HG03439 (cell line): ENCODE measurements around the gene PTPN23.

Source experiments
- ATAC-seq: cut with Tn5 transposase; IDR thresholded peaks from one replicate; pipeline ENCODE4 v1.9.1; 2021; ENCODE audit warnings: mild to moderate bottlenecking, moderate library complexity; ENCODE audit not compliant: unreplicated experiment

The PTPN23 gene

GRCh38 chr3:47404955-47405790 lies 24.4 kb downstream of the PTPN23 start:
- ATAC-seq = no peak

DNA sequence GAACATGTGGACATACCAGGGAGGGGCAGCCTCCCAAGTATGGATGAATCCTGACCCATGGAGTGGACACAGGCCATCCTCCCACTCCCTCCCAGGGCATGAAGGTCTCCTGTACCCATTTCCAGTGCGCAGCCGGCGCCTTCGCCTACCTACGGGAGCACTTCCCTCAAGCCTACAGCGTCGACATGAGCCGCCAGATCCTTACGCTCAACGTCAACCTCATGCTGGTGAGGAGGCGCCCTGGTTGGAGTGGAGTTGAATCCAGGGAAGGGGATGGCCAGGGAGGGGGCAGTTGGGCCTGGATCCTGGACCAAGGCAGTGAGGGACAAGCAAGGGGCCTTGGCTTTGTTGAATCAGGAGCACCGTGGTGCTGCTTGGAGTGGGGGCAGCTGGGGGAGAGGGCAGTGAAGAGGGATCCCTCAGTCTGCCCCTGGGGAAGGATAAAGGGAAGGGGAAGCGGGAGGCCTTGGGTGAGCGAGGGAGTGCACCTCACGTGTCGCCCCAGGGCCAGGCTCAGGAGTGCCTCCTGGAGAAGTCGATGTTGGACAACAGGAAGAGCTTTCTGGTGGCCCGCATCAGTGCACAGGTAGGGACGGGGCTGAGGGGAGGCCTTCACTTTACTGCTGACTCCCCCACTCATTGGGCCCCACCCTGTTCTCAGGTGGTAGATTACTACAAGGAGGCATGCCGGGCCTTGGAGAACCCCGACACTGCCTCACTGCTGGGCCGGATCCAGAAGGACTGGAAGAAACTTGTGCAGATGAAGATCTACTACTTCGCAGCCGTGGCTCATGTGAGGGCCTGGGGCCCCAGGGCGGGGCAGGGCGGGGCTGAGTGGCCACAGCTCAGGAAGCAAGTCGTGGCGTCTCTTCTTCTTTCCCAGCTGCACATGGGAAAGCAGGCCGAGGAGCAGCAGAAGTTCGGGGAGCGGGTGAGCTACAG lies 25.3 kb downstream of the PTPN23 start:
- no peak for ATAC-seq

- ATAC-seq = no peak
Measured at GRCh38 chr3:47406762-47407149, 25.9 kb downstream of the PTPN23 start.

DNA sequence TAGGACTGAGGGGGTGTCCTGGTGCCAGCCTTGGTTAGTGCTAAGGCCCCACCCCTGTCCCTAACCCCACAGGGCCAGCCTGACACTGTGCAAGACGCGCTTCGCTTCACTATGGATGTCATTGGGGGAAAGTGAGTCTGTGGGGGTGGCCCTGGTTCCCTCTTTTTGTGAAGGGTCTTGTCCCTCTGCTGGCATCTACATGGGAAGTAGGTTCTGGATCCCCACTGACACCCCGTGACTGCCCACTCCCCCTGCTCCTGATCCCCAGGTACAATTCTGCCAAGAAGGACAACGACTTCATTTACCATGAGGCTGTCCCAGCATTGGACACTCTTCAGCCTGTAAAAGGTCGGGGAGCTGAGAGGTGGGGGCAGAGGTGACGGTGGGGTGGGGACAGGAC lies 26.4 kb downstream of the PTPN23 start:
- no peak for ATAC-seq

DNA sequence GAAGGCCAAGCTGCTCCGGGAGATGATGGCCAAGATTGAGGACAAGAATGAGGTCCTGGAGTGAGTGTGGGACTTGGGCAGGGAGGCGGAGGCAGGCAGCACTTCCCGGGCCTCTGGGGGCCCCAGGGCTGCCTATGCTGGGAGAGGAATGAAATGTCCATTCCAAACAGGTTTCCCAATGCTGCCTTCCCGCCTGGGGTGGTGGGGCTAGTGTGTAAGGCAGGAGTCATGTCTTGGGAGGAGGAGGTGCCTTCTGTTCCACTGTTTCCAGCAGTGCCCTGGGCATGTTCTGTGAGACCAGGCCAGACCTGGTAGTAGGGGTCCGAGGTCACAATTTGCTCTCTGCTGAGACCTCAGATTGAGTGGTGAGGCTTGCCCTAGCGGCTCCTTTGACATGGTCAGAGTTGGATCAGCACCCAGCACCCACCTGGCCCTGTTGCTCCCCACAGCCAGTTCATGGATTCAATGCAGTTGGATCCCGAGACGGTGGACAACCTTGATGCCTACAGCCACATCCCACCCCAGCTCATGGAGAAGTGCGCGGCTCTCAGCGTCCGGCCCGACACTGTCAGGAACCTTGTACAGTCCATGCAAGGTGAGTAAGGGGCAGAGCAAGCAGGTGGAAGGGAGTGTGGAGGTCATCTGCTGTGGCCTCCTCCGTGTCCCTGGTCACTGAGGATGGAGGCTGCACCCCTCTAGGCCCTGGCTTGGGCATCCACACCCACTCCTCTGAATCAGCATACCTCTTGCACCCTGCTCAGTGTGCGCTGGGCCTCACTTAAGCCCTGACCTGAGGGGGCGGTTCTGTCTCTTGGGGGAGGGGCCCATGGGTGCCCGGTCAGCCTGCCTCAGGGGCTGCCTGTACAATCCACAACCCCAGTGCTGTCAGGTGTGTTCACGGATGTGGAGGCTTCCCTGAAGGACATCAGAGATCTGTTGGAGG lies 27.3 kb downstream of the PTPN23 start:
- no peak for ATAC-seq

GRCh38 chr3:47408839-47409229 lies 28.0 kb downstream of the PTPN23 start:
- no peak for ATAC-seq

GRCh38 chr3:47409284-47409683 lies 28.5 kb downstream of the PTPN23 start:
- no peak for ATAC-seq

- no peak for ATAC-seq
Measured at GRCh38 chr3:47409688-47410416, 29.0 kb downstream of the PTPN23 start.

DNA sequence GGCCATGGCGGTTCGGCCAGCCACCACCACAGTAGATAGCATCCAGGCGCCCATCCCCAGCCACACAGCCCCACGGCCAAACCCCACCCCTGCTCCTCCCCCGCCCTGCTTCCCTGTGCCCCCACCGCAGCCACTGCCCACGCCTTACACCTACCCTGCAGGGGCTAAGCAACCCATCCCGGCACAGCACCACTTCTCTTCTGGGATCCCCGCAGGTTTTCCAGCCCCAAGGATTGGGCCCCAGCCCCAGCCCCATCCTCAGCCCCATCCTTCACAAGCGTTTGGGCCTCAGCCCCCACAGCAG lies 29.5 kb downstream of the PTPN23 start:
- ATAC-seq = no peak

GRCh38 chr3:47410801-47411646 lies 30.2 kb downstream of the PTPN23 start:
- no peak for ATAC-seq

DNA sequence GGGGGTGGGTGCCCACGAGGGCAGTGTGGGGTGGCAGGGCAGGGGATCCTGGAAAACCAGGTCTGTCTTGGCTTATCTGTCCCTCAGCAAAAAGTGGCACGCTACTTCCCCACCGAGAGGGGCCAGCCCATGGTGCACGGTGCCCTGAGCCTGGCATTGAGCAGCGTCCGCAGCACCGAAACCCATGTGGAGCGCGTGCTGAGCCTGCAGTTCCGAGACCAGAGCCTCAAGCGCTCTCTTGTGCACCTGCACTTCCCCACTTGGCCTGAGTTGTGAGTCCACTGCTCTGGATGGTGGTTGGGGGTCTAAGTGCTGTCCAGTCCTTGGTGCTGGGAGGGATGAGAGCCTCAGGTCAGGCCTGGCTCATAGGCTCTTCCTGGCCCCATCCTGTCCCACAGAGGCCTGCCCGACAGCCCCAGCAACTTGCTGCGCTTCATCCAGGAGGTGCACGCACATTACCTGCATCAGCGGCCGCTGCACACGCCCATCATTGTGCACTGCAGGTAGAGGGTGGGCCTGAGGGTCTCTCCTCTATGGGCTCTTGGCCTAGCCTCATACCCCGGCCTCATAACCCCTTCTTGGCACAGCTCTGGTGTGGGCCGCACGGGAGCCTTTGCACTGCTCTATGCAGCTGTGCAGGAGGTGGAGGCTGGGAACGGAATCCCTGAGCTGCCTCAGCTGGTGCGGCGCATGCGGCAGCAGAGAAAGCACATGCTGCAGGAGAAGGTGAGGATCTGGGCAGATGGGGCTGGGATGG lies 31.1 kb downstream of the PTPN23 start:
- ATAC-seq = no peak

- ATAC-seq = no peak
Measured at GRCh38 chr3:47412453-47412756, 31.6 kb downstream of the PTPN23 start.

DNA sequence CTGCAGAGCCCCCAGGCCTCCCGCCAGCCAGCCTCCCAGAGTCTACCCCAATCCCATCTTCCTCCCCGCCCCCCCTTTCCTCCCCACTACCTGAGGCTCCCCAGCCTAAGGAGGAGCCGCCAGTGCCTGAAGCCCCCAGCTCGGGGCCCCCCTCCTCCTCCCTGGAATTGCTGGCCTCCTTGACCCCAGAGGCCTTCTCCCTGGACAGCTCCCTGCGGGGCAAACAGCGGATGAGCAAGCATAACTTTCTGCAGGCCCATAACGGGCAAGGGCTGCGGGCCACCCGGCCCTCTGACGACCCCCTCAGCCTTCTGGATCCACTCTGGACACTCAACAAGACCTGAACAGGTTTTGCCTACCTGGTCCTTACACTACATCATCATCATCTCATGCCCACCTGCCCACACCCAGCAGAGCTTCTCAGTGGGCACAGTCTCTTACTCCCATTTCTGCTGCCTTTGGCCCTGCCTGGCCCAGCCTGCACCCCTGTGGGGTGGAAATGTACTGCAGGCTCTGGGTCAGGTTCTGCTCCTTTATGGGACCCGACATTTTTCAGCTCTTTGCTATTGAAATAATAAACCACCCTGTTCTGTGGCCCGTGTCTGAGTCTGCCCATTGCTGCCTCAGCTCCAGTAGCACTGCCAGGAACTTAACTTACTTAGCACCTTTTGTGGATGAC lies 32.2 kb downstream of the PTPN23 start:
- ATAC-seq = no peak

- no peak for ATAC-seq
Measured at GRCh38 chr3:47413751-47414150, 32.9 kb downstream of the PTPN23 start.

GRCh38 chr3:47414161-47414564 lies 33.3 kb downstream of the PTPN23 start:
- no peak for ATAC-seq

DNA sequence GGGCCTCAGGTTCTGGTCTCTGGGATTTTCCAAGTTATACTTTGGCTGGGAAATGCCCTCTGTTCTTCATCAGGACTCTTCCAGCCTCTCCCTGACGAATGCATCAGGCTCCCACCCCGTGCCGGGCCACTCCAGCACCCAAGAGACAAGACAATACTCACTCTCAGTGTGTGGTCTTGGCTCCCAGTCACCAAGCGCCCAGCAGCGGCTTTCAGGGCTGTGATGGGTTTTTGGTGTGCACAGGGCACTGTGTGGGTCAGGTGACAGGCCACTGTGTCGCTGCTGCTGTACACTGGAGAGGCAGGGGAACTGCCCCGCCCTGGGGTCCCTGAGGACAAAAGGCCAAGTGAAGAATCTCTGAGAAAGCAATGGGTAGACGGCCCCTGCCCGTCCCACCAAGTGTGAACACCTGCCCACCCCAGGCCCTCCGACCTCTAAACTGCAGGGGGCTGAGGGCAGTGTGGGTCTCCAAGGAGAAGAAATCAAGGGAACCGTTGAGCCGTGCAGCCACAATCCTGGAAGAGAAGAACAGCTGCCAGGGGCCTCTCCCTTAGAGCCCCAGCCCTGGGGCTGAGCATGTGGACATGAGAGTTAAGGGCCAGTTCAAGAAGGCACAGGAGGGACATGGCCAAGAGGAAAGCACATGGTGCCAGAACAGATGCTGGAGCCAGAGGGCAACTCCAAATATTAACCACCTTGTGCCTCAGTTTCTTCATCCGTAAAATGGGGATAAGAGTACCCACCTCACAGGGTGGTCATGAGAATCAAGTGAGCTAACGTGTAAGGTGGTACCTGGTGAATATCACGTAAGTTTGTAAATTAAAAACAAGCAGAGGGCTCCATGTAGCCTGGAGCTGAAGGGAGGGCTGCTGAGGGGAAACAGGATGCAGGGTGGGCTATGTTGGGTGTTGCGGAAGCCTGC lies 34.1 kb downstream of the PTPN23 start:
- no peak for ATAC-seq

DNA sequence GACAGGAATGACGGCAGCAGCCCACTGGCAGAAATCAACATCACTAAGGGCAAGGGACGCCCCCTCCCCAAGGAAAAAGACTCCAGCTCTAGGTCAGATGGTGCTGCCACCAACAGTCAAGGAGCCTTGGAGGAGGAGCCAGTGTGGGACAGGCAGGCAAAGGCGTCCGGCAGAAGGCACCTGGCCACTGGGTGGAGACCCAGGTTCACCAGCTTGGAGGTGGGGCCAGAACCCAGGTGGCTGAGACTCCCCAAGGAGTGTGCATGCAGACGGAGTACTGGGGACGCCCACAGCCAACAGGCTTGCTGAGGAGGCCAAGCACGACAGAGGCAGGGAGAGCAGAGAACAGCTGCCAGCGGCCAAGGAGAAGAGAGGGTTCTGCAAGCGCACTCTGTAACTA lies 35.2 kb downstream of the PTPN23 start:
- ATAC-seq = no peak
